Limb (tissue), 2 donors: Measurements from ENCODE around the gene WDR4.
"Not testable (repeated sequence)": the region's sequence is repeated elsewhere in the genome, so short reads cannot be mapped to it uniquely, and the experiment has no call there.

Source experiments
- DNase-seq, 2 donors: peaks; one replicate each; pipeline ENCODE4 v3.0.0-alpha.2; 2016; ENCODE audit errors: extremely low spot score in 2 of 2

WDR4 gene

DNA sequence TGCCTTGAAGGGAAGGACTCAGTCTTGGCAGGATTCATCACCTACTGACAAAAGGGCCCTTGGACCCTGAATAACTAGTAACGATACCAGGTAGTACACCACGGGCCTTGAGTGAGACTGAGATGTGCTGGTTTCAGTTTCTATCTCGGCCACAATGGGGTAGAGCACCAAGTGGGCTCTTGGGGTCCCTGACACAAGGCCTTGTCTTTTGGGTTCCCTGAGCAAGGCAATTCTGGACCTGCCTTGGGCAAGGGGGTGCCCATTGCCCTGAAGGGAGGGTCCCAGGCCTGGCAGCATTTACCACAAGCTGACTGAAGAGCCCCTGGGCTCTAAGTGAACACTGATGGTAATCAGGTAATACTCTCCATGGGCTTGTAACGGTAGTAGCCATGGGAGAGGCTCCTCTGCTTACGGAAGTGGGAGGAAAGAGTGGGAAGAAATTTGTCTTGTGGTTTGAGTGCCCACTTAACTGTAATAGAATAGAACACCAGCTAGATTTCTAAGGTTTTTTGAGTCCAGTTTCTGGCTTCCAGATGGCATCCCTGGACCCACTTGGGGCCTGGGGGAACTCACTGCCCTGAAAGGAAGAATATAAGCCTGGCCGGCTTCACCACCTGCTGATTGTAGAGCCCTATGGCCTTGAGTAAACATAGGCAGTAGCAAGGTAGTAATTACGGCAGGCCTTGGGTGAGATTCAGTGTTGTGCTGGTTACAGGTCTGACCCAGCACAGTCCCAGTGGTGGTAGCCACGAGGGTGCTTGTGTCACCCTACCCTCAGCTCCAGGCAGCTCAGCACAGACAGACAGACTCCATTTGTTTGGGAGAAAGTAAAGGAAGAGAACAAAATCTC is 58.5 kb downstream of the WDR4 start:
- no peak for DNase-seq

- DNase-seq: no peak
Measured at GRCh38 chr21:42819861-42820615, 59.3 kb downstream of the WDR4 start.

DNA sequence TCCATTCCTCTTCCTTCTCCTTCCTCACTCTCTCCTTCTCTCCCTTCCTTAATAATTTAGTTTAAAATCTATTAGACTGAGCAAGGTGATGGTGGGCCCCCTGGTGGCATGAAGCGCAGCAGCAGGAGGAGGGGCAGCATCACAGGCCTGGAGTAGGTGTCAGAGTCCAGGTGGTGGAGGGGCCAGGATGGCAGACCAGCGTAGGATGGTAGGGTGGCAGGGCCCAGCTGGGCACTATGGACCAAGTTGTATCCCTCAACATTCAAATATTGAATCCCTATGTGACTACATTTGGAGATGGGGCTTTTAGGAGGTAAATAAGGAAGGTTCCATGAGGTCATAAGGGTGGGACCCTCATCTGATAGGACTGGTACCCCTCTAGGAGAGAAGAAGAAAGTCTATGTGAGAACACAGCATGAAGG is 61.0 kb downstream of the WDR4 start:
- DNase-seq: no peak

- no peak for DNase-seq
Measured at GRCh38 chr21:42815217-42815616, 64.1 kb downstream of the WDR4 start.

GRCh38 chr21:42812528-42813241 is 66.7 kb downstream of the WDR4 start:
- DNase-seq: not testable (repeated sequence)

DNA sequence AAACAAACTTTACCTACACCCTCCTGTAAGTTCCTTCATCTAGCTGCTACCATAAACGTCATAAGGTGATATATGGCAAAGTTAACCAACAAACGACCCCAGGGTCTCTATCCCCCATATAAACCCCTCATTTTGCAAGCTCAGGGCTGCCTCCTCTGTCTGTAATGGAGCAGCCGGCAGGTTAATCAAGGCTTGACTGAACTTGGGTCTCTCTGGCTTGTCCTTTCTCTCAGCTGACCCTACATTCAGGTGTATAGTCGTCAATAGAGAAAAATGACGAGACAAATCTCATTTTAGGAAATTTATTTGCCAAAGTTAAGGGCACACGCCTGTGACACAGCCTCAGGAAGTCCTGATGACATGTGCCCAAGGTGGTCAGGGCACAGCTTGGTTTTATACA is 67.4 kb downstream of the WDR4 start:
- DNase-seq: no peak

DNA sequence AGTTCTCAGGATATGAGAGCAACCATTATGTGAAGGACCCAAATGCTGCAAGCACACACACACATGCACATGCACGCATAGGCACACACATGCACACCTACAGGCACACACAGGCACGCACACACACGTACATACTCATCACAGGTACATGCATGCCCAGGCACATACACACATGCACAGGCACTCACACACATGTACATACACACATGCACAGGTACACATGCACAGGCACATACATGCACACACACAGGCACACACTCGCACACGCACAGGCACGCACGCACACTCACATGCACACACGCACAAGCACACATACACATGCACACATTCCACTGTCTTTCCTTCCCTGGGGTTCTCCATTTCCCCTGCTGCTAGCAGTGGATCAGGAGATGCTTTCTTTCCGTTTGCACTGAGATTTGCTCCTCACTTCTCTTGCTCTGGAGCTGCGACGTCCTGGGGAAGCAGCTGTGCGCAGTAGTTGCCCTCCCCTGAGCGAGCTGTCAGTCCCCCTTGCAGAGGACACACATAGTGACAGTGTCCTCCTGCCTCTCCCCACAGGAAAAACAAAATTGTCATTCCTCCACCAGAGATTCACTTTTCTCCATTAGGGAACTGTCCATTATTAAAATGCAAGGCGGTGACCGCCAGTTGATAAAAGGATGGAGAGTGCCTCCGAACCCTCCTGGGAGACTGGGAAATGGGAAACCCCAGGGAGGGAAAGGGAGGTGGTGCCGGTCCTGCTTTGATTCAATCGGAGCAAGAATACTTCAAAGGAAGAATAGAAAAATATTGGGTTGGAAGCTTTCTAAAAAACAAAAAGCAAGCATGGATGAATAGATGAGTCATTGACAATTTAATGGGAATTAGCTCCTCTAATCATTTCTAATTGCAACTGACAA is 69.5 kb downstream of the WDR4 start:
- no peak for DNase-seq

GRCh38 chr21:42809171-42809570 is 70.2 kb downstream of the WDR4 start:
- no peak for DNase-seq

GRCh38 chr21:42807938-42808613 is 71.3 kb downstream of the WDR4 start:
- DNase-seq: no peak

DNA sequence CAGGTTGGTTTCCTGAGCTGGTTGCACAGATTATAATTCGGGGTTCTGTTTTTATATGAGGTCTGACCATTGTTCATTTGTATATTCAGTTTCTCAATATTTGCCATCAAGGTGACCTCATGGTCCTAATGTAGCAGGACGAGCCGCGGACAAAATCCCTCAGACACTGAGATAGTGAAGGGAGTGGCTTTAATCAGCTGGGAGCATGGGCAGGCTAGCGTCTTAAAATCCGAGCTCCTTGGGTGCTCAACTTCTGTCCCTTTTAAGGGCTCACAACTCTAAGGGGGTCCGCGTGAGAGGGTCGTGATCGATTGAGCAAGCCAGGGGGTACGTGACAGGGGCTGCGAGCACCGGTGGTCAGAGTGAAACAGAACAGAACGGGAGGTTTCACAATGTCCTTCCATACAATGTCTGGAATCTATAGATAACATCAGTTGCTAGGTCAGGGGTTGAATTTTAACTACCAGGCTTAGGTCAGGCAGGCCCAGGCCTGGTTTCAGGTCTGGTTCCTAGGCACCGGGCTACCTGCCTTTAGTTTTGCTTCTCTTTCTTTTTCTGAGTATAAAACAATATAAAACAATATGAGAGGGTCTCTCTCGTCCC is 71.9 kb downstream of the WDR4 start:
- not testable (repeated sequence) for DNase-seq

GRCh38 chr21:42806509-42807140 is 72.7 kb downstream of the WDR4 start:
- no peak for DNase-seq

DNA sequence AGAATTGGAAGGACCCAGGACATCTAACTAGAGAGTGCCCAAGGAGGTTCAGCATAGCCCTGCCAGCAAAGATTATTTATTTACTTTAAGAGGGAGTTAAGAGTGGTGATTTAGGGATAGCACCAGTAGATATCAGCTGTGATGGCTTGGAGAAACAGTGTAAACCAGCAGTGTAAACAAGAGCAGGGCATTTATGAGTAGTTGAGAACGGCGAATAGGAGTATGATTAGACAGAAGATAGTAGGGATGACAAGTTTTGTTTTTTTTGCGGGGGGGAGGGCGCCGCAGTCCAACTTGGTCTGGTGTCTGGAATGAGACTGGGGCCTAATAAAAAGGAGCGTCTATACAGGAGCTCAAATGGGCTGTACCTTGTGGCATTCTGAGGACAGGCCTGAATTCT is 77.7 kb downstream of the WDR4 start:
- not testable (repeated sequence) for DNase-seq

- DNase-seq: no peak
Measured at GRCh38 chr21:42799948-42800347, 79.4 kb downstream of the WDR4 start.

GRCh38 chr21:42799516-42799915 is 79.8 kb downstream of the WDR4 start:
- DNase-seq: no peak
